ENCODE data around the gene POU3F1.

POU3F1 gene

DNA sequence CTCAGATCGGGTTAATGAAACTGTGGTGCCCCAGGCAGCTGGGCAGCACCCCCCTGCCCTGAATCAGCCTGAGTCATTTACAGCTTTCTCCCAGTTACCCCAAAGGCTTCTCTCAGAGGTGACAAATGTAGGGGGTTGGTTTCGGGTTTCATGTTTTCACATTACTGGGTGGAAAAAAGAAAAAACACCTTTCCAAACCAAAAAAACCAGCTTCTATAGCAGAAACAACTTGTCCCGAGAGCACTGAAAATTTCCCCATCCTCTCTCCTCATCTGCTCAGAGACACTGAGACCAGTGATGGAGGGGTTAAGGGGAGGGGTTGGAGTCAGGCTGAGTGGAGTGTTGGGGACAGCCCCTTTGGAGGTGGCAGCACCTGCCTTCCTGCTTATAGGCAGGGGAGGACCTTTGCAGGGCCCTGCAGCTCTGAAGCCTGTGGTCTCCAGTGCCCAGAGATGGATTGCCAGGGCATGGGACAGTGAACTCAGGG lies 18.4 kb downstream of the POU3F1 start:
- DNase-seq (ENCODE audit: low spot score): no peak

DNA sequence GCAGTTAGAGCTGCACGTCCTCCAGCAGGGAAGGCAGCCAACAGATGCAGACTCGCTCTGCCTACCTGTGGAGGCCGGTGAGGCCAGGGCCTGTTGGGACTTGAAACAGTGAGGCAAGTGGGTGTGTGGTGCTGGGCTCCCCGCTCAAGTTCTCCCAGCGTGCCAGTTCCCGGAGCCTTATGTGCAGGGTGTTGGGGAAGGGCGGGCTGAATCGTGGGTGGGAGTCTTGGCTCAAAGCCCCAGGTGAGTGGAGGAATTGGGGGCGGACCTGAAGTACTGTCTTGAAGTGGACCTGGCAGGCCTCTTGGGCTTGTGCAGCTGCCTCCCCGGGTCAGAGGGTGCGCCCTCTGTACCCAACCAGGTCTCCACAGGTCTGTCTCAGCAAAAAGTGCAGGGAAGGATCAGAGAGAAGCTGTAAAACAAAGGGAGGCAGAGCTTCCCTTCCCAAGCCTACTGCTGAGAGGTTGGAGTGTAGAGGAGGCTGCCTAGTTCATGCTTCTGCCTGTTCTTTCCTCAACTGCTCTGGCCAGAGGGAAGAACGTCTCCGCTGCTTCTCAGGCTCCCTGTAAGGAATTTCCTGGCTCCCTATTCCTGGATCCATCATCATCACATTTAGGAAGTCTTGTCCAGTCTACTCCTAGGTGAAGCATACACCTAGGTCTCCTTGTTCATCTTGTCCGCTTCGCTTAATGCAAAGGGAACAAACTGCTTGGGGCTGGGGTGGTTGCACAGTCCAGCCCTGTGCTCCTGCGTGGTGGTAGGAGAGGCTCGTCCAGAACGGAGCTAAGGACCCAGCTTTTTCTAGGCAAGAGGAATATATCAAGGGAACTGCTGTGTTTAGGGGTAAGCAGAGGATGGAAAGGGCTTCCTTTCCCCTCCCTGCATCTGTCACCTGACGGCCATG lies 19.1 kb downstream of the POU3F1 start:
- DNase-seq (ENCODE audit: low spot score): no peak

DNA sequence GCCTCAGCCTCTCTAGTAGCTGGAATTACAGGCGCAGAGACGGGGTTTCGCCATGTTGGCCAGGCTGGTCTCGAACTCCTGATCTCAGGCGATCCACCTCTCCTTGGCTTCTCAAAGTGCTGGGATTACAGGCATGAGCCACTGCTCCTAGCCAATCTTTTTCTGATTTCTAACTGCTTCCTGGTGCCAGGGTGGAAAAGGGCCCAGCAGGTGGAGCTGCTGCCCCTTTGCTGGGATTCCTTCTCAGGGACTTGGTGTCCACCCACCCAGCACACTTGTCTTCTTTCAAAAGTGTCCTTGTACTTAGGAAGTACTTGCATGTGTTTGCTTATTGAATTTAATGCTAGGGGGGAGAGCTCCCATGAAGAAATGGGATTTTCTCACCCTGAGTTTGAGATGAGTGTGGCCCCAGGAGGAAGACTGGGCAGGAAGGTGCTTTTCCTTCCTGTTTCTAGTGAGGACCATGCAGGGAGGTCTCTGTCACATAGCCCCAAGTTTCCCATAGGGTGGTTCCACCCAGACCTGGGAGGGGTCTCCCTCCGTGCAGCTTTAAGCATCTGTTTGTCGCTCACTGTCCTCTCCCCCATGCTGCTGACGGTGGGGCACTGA lies 19.9 kb downstream of the POU3F1 start:
- peak; percentile 32 for DNase-seq (ENCODE audit: low spot score)

DNA sequence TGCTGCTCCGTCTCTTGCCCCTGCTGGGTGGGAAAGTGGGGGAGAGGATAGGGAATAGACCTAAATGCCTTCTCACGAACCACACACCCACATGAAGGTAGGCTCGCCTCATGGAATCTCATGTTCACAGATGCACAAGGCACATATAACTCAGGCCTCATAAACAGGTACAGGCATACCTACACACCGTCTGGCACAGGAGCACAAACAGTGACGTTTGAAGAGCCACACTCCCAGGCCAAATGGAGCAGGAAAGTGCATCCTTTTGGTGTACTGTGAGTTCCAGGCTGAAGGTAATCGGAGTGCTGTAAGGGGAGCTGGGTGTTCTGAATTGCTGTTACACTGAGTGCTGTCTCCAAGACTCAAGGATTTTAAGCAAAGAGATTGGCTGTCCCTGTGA lies 20.9 kb downstream of the POU3F1 start:
- no peak for DNase-seq (ENCODE audit: low spot score)

DNA sequence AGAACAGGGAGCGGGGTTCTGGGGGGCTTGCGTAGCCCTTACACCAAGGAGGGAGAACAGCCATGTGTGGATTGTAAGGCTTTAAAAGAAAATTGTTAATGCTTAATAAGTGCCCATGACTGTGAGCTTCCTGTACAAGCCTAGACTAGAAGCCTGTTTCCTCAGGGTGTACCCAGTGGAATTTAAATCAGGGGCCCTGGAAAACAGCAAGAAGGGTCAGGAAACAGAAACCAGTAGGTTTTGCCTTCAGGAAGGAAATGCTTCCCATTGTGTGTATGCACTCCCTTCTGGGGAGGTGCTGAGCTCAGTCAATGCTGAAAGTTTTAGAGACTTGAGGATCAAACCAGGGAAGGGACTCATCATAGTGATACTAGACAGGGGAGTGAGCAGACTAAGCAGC lies 21.4 kb downstream of the POU3F1 start:
- no peak for DNase-seq (ENCODE audit: low spot score)

DNA sequence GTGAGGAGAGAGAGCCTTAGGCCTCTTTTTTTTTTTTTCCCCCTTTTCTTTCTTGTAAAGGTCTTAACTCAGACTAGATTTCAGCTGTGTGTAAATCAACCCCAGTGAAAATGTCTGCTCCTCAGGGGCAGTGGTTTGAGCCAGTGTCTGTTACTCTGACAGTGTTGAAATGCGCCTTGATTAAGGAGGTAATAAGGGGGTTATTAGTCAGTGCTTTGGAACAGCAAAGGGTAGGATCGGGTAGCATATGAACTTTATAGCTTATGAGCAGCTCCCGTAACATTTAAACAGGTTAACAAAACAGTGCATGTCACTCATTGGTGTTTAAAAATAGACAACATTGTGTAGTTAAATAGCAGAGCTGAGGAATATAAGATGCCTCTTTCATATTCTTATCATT lies 23.8 kb downstream of the POU3F1 start:
- DNase-seq (ENCODE audit: low spot score): no peak

DNA sequence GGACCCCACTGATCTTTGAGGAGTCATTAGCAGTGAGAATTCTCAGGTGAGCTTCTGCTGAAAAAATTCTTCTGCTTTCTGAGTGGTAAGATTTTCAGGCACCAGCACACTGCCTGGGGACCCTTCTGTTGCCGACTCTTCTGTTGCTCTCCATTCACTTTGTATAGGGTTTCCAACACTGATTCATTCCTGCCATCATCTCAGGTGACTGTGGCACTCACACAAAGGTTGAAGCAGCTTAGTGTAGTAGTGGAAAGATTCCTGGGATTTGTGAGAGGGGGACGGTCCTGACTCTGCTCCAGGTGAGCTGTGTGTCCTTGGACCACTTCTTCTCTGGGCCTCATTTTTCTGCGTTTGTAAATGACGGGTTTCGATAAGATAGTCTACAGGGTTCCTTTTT lies 24.6 kb downstream of the POU3F1 start:
- no peak for DNase-seq (ENCODE audit: low spot score)

DNA sequence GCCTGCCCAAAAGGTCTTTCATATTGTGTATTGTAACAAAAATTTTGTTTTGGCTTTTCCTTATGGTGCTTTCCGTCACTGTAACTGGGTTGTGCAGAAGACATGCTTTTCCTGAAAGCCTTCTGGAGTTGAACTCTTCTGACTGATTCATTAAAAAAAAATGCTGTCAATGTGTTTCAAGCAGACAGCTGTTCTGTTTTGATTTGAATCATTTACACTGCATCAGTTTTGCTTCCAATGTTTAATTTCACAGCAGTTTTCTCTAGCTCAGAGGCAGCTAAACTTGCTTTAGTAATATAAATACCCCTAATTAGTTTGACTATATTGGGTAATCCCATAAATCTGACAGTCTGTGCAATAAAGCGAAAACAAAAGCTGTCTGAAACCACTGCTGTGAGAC lies 26.2 kb downstream of the POU3F1 start:
- DNase-seq (ENCODE audit: low spot score): no peak

DNA sequence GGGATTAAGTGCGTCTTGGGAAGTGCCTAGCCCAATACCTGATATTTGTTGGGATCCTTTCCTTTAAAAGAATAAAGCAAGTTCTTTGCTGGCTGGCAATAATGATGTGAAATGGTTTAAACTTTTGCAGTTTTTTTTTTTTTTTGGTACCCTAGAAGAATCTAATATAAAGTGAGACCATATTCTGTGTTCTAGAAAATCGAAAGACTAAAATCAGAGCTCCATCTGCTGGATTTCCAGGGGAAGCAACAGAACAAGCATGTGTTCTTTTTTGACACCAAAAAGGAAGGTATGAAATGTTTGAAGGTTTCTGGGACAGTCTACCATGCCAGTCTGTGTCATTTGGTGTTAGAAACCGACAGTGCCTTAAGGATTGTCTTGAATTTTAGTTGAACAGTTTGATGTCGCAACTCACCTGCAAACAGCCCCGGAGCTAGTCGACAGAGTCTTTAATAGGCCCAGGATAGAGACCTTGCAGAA lies 27.7 kb downstream of the POU3F1 start:
- DNase-seq (ENCODE audit: low spot score): no peak

DNA sequence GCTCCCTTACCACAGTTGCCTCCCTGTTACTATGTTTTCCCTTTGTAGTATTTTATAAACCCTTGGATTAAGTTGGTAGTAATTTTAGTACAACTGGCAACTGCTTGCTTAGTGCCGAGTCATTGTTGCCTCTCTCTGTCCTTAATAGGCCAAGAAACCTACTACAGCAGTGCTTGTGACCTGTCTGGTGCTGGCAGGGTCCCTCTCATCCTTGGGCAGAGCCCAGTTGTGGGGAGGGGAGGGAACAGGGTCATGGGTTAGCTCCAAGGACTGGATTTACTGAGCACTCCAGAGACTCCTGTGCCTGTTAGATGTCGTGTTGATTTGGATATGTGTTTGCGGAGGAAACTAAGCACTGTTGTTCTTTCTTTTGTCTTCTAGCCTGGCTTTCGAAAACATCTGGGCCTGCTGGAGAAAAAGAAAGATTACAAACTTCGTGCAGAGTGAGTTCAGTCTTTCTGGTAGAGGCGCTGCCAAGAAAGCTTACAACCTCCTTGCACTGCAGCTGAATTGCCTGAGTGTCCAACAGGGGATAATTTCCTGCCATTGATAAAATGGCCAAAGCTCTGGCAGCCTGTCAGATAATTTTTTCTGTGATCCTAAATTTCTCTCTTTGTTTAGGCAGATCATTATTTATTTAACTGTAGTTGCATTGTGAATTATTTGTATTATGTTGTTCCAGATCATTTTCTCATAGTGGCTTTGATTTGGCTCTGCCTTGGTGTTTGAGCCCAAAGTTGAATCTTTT lies 30.4 kb downstream of the POU3F1 start:
- no peak for DNase-seq (ENCODE audit: low spot score)

DNA sequence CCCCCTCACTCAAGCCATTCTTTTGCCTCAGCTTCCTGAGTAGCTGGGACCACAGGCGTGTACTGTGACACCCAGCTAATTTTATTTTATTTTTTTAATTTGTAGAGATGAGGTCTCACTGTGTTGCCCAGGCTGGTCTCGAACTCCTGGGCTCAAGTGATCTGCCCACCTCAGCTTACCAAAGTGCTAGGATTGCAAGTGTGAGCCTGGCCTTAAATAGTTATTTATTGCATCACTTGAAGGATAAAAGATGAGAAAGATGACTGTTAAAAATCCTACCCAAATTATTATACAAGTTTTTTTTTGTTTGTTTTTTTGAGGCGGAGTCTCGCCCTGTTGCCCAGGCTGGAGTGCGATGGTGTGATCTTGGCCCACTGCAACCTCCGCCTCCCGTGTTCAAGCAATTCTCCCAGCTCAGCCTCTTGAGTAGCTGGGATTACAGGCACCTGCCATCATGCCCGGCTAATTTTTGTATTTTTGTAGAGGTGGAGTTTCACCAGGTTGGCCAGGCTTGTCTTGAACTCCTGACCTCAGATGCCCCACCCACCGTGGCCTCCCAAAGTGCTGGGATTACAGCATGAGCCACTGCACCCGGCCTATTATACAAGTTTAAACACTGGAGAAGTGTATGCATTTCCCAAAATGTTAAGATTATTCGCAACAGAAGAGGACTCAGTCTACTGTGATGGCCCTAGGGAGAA lies 31.7 kb downstream of the POU3F1 start:
- no peak for DNase-seq (ENCODE audit: low spot score)

DNA sequence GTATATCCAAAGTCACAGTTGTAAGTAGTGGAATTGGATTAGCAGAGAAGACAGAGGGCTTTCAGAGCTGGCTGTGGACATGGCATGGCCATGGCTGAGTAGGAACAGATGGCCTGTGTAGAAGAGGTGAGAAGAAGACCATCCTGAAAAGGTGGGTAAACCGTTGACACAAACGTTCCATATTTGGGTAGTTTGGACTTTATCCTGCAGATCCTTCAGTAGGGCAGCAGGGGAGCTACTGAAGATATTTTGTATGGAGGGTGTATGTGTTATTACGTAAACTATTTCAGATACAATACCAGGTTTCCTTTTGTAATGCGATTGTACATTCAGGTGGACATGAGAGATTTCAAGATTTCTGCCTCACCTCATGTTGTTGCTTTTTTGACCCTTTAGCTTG lies 32.4 kb downstream of the POU3F1 start:
- no peak for DNase-seq (ENCODE audit: low spot score)

DNA sequence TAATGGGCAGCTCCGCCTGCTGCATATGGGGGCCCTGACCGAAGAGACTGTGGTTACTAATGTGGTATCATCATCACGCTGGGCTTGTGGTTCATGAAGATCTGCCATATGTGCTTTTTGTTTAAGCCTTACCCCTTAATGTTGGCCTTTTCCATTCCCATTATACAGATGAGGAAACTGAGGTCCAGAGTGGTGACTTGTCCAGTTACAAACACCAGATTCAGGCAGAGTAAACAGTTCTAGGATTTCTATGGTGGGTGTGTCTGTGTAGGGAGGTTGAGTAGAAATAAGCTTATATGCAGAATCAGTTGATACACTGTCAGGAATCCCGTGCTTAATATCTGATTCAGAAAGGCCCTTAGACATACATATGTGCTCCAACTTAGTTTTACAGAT lies 33.4 kb downstream of the POU3F1 start:
- DNase-seq (ENCODE audit: low spot score): no peak

DNA sequence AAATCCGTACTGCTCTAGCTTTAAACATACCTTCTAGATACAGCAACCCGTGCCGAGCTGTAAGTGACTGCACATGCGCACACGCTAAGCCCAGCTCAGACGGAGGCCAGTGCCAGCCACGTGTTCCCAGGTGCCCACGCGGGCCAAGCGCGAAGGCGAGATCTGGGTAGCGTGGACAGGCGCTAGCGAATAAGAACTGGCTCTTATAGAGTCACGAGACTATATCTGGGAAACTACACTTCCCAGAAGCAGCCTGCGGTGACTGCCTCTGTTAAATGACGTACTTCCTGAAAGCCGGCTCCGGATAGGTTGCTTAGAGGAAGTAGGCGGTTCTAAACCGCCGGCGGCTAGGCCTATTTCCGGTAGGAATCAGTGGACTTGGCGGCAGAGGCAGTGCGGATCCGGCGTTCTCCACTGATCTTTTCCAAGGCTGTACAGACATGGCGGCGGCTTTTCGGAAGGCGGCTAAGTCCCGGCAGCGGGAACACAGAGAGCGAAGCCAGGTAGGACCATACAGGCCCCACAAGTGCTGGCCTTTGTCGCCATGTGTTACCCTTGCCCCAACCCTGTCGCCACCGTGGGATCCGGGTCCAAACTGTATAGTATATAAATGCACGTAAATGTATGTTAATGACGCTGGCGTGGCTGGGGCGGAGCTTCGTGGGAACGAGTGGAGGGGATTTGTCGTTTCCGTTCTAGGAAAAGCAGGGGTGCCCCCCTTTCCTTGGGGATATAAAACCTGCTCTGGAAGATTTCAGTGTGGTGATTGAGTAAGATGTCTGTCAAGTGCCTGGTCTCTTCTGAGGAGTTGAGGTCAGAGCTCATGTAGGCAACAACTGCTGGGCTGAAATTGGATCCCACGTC lies 34.0 kb downstream of the POU3F1 start, which contains the start of gene UTP11:
Gene UTP11 (plus strand): TSS at position 372 of the 864 bp plus-strand sequence. CDS start 69 bp downstream, at position 441.
- peak; percentile 99 for DNase-seq (ENCODE audit: low spot score)

DNA sequence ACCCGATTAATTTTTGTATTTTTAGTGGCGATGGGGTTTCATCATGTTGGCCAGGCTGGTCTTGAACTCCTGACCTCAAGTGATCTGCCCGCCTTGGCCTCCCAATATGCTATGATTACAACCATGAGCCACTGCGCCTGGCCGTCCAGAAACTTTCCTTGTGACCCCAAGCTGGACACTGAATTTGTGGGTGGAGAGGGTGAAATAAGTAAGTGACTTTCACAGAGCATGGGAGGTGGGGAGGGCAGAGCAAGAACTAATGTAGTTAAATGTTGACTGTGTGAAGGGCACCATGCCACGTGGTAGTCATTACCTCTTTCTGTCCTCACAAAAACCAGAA lies 36.8 kb downstream of the POU3F1 start:
- no peak for DNase-seq (ENCODE audit: low spot score)

DNA sequence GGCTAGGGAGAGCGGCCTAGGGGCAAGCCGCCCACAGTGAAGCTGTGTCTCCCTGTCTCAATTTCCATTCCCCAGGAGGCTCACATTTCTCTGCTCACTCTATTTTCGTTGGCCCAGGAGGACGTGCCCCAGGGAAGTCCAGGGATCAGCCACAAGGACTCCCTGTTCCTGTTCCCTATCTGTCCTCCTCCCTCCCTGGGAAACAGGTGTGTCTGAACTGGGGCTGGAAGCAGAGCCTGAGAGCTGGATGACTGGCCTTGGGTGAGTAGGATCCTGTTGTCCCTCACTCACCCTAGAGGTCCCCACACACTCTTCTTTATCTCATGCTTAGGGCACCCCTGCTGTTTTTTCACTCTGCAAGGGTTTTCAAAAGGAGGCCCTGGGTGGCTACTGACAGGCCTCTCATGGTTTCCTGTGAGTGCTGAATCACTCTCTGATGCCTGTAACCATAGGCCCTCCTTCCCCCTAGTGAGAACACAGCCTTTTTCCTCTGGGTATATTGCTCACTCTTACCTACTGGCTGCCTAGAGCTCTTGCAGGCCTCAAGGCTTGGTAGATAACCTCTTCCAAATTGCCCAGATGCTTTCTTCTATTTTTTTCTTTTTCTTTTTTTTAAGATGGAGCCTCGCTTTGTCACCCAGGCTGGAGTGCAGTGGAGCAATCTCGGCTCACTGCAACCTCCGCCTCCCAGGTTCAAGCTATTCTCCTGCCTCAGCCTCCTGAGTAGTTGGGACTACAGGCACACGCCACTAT lies 37.3 kb downstream of the POU3F1 start:
- no peak for DNase-seq (ENCODE audit: low spot score)

DNA sequence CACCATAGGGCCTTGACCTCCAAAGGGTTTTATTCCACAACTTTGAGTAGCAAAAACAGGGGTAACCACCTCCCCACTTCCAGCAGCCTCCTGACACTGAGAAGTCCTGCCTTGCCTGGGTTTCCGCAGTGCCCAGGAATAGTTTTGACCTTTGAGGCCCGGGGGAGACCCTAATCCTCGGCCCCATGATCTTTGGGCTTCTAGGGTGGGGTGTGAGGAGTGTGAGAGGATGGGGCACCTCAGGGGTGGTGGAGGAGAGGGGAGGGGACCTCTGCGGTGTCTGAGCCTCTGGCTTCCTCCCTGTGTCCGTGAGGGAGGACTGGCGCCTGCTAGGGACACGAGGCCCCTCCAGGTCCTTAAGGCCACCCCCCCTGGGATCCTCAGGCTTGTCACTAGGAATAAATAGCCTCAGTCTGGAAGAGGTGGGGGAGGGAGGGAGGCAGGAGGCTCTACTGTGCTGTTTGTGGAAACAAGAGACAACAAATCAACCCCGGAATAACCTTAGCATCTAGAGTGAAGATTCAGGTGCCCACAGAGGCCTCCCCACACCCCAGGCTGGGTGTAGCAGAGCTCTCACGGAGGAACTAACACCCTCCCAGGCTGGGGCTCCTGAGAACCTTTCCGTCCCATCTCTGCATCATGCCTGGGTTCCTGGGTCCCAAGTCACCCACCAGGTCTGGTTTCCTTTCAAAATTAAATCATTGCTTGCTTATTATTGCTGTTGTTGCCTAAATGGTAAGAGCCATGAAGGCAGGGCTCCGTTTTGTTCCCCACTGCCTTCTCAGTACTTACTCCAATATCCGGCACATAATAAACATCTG lies 40.4 kb downstream of the POU3F1 start:
- no peak for DNase-seq (ENCODE audit: low spot score)

DNA sequence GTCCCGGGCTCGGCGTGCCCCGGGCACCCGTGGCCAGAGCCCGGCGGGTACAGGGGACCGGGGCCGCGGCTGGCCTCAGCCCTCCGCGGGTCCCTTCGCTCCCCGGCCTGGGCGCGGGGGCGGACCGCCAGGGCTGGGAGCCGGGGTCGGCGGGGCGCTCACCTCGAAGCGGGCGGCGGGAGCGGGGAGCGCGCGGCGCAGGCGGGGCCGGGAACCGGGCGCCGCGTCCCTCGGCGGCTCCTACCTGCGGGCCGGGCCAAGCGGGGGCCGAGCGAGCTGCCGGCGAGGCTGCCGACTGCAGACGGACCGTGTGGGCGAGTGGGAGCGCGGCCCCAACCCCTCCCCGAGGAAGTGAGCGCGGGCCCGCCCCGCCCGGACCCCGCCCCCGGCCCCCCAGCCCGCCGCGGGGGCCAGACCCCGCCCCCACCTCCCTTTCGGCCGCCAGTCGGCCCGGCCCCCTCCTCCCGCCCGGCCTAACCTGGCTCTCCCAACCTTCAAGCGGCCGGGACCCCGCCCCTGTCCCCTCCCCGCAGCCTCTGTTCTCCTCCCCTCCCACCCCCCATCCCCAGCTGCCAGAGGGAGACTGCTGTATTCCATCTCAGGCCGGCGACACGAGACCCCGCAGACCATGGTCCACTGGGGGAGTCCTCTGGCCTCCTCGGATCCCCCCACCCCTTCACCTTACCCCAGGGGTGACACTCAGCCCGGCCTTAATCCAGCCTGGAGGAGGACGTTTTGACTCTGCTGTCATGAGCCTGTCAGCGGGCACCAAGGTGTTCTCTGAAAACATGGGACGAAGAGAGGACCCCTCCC lies 41.2 kb downstream of the POU3F1 start, which contains the start of gene FHL3:
Gene FHL3 (minus strand): TSS at position 320 of the 813 bp plus-strand sequence. CDS start 6,102 bp downstream, outside the sequence.
- DNase-seq (ENCODE audit: low spot score): peak; percentile 48
